Urinary bladder (tissue), 4 donors: ENCODE data around the gene AKAP6. TPM values are rescaled to one million over a fixed set of nuclear protein-coding genes. Genes with fewer than 3 reads are reported as not detected.
A peak's percentile ranks its signal among the peaks of the same experiment; 100 is the strongest.

Experiments used
- DNase-seq: peaks from one replicate; pipeline ENCODE4 v3.0.0-alpha.2; 2015; ENCODE audit errors: extremely low spot score
- H3K27ac ChIP-seq: one replicate; pipeline ENCODE4 v1.5.1; 2013; ENCODE audit warnings: low read depth, mild to moderate bottlenecking, moderate library complexity
- H3K36me3 ChIP-seq: one replicate; pipeline ENCODE4 v1.6.1; 2013; ENCODE audit warnings: mild to moderate bottlenecking, moderate library complexity; ENCODE audit not compliant: insufficient read depth
- H3K4me1 ChIP-seq: one replicate; pipeline ENCODE4 v1.6.1; 2013; ENCODE audit warnings: mild to moderate bottlenecking, moderate library complexity; ENCODE audit not compliant: insufficient read depth
- H3K4me3 ChIP-seq: one replicate; pipeline ENCODE4 v1.5.1; 2013; ENCODE audit warnings: low read depth, low read length
- WGBS: extraction: QIAGEN DNeasy Blood & Tissue Kit; methylation state at CpG from one replicate; pipeline ENCODE4 v1.1.7; 2013; 5-methylcytosine and 5-hydroxymethylcytosine counted together
- polyA plus RNA-seq: library from polyadenylated mRNA; stranded (reverse); fragments of 200-250 nt; gene quantifications from one replicate; pipeline ENCODE4 v1.2.3, GENCODE V29; 2013
- total RNA-seq: library from RNA; depleted of rRNA; stranded (reverse); fragments of >200 nt; gene quantifications from one replicate; pipeline ENCODE4 v1.2.3, GENCODE V29; 2014
- donor health status: healthy with polysubstance abuse.
- donor health status: healthy.

The AKAP6 gene
- total and polyA plus RNA-seq, 2 donors: 7.3 to 43.0 TPM

DNA sequence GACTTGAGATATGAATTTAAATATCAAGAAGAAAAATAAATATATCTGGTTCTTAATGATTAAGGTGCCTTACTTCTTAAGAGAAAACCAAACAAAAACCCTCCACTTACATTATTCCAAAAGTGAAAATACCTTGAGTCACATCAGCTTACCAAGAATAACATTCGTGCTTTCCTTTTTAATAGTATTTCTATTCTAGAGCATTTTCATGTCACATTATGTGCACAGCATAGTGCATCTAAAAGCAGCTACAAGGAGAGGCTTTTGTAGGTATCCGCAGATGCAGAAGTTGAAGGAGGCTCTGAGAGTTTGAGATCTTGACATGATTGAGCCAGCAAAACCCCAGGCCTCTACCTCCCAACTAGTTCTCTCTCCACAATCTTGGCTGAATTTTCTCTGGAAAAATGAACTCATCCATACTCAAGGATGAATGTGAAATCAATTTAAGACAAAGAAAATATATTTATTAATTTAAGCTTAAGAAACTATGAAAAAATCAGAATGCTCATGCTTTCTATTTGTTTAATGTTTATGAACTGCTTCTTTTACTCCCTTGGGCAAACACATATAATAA is 275.0 kb downstream of the AKAP6 start:
- 95% methylated on average over 2 of the region's 2 CpGs for WGBS
- Histone ChIP-seq H3K4me1 (no peaks in the 10 kb centered on the region), H3K27ac (no peak overlapping the region), H3K4me3 (no peak overlapping the region), H3K36me3 (no peaks in the 10 kb centered on the region)
- DNase-seq: no peak

DNA sequence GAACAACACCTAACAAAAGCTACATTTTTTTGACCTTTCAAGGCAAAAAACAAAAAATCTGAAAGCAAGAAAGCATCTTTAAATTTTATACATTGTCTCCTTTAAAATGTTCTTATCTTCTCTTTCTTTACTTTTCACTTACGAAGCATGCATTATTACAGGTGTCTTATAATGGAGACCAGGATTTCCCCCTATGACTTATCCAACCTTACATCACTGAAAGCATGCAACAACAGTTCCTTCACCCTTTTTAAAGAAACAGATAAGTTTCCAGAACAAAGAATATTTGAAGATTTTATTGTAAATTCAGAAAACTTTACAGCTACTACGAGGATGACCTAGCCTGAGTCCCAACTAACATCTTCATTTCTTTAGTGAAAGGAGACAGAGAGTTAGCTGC is 277.2 kb downstream of the AKAP6 start:
- DNase-seq: no peak
- WGBS: 88% methylated on average over 2 of the region's 2 CpGs
- Histone ChIP-seq H3K4me3 (no peak overlapping the region), H3K4me1 (no peaks in the 10 kb centered on the region), H3K27ac (no peak overlapping the region), H3K36me3 (no peaks in the 10 kb centered on the region)

DNA sequence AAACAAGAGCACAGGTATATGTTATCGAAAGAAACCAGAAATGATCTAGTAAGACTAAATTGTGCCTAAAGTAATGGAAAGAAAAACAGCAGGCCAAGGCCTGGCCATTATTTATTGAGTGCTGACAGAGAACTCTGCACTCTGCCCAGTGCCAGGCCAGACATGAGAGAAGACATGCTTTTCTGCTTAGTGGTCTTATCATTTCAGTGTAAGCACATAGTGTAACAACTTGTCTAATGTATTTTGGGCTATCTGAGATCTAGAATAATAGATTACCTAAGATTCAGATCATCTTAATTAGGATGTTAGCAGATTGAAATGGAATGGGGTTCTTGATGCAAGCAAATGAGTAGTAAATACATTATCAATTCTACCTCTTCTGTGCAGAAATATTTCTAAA is 278.3 kb downstream of the AKAP6 start:
- Histone ChIP-seq H3K4me1 (no peaks in the 10 kb centered on the region), H3K4me3 (no peak overlapping the region), H3K36me3 (no peaks in the 10 kb centered on the region), H3K27ac (no peak overlapping the region)
- 40% methylated on average over 1 of the region's 1 CpG for WGBS
- no peak for DNase-seq

DNA sequence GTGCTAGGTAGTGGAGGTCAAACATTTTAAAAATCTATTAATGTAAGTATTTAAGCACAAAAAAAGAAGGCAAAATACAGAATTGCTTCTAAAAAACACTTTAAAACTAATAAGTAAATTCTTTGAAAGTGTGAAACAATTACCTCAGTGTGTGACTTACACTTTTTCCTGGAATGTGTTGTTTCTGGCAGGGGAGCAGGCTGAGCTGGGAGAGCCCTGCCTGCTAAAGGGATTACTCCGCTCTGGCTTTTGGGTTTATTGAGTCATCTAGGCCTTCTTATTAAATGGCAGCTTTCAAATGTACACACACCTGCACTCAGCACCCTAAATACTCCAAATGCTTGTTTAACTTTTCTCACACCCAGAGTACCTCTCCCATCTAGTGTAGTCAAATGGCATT is 279.8 kb downstream of the AKAP6 start:
- H3K4me1 ChIP-seq: no peaks in the 10 kb centered on the region
- 78% methylated on average over 1 of the region's 1 CpG for WGBS
- no peak overlapping the region for H3K4me3 ChIP-seq
- no peaks in the 10 kb centered on the region for H3K36me3 ChIP-seq
- H3K27ac ChIP-seq: no peak overlapping the region
- no peak for DNase-seq

DNA sequence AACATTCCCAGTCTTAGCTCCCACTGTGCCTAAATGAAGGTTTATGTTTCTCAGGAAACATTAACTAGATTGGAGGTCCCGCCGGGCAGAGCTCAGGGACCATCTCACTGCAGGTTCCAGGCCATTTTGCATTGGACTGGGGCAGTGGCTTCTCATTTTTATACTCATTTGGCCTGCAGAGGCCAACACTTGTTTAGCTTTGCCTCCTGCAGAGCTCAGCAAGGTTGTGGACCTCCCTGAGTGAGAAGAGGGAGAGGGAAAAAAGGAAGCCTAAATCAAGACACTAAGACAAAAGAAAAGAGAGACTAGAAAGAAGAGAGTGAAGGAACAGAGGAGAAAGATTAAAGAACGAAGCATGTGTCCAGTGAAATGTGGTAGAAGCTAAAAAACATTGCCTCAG is 280.3 kb downstream of the AKAP6 start:
- DNase-seq: no peak
- Histone ChIP-seq H3K4me3 (no peak overlapping the region), H3K27ac (no peak overlapping the region), H3K36me3 (no peaks in the 10 kb centered on the region), H3K4me1 (no peaks in the 10 kb centered on the region)
- 95% methylated on average over 3 of the region's 3 CpGs for WGBS

DNA sequence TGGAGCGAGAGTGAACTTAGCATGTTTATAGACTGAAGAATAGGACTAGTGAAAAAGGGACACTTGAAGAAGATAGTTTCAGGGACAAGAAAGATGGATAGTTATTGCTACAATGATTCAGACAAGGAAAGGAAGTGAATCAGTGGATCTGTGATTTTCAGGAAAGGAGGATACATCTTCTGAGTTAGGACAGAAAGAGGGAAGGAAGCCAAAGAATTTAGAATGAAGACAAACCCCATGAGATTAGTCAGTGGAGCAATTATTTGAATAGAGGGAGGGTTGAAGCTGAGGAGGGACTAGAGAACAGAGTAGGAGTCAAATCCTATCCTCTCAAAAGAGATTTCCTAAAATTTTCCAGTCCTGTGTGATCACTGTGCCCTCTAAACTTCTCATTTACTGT is 282.7 kb downstream of the AKAP6 start:
- no peaks in the 10 kb centered on the region for H3K36me3 ChIP-seq
- H3K4me1 ChIP-seq: no peaks in the 10 kb centered on the region
- no peak overlapping the region for H3K4me3 ChIP-seq
- H3K27ac ChIP-seq: peak overlapping the region; percentile 23
- DNase-seq: no peak
- 78% methylated on average over 1 of the region's 1 CpG for WGBS

DNA sequence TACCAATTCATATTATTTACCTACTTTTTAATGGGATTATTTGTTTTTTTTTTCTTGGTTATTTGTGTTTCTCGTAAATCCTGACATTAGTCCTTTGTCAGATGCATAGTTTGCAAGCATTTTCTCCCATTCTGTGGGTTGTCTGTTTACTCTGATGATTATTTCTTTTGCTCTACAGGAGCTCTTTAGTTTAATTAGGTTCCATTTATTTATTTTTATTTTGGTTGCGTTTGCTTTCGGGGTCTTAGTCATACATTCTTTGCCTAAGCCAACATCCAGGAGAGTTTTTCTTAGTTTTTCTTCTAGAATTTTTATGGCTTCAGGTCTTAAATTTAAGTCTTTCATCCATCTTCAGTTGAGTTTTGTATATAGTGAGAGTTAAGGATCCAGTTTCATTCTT is 289.9 kb downstream of the AKAP6 start:
- Histone ChIP-seq H3K4me3 (no peak overlapping the region), H3K4me1 (no peaks in the 10 kb centered on the region), H3K27ac (no peak overlapping the region), H3K36me3 (no peaks in the 10 kb centered on the region)
- no peak for DNase-seq
- WGBS: 92% methylated on average over 3 of the region's 3 CpGs

DNA sequence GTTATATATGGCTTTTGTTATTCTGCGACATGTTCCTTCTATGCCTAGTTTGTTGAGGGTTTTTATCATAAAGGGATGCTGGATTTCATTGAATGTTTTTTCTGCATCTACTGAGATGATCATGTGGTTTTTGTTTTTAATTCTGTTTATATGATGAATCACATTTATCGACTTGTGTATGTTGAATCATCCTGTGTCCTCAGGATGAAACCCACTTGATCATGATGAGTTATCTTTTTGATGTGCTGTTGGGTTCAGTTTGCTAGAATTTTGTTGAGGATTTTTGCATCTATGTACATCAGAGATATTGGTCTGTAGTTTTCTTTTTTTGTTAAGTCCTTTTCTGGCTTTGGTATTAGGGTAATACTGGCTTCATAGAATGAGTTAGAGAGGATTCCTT is 291.2 kb downstream of the AKAP6 start:
- no peaks in the 10 kb centered on the region for H3K36me3 ChIP-seq
- no peak overlapping the region for H3K27ac ChIP-seq
- DNase-seq: no peak
- H3K4me3 ChIP-seq: no peak overlapping the region
- no peaks in the 10 kb centered on the region for H3K4me1 ChIP-seq
- WGBS: 80% methylated on average over 2 of the region's 2 CpGs

DNA sequence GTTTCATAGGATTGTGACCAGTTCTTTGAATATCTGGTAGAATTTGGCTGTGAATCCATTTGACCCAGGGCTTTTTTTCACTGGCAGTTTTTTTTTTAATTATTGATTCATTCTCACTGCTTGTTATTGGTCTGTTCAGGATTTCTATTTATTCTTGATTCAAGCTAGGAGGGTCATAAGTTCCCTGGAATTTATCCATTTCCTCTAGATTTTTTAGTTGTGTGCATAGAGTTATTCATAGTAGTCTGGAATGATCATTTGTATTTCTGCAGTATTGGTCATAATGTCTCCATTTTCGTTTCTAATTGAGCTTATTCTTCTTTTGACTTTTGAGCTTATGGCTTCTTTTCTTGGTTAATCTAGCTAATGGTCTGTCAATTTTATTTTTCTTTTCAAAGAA is 291.6 kb downstream of the AKAP6 start:
- no peak for DNase-seq
- Histone ChIP-seq H3K27ac (no peak overlapping the region), H3K4me1 (no peaks in the 10 kb centered on the region), H3K4me3 (no peak overlapping the region), H3K36me3 (no peaks in the 10 kb centered on the region)
- WGBS: 74% methylated on average over 1 of the region's 1 CpG

DNA sequence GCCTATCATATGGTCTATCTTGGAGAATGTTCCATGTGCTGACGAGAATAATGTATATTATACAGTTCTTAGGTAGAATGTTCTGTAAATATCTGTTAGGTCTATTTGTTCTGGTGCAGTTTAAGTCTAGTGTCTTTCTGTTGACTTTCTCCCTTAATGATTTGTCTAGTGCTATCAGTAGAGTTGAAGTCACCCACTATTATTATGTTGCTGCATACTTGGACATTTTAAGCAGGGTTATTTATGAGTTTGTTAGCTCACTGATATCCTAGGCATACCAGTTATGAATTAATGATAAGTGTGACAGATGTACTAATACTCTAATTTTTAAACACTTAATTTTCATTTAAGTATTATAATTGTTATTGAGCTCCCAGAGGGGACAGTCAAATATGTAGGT is 292.5 kb downstream of the AKAP6 start:
- Histone ChIP-seq H3K4me1 (no peaks in the 10 kb centered on the region), H3K4me3 (no peak overlapping the region), H3K27ac (no peak overlapping the region), H3K36me3 (no peaks in the 10 kb centered on the region)
- DNase-seq: no peak
- WGBS: 87% methylated on average over 1 of the region's 1 CpG

DNA sequence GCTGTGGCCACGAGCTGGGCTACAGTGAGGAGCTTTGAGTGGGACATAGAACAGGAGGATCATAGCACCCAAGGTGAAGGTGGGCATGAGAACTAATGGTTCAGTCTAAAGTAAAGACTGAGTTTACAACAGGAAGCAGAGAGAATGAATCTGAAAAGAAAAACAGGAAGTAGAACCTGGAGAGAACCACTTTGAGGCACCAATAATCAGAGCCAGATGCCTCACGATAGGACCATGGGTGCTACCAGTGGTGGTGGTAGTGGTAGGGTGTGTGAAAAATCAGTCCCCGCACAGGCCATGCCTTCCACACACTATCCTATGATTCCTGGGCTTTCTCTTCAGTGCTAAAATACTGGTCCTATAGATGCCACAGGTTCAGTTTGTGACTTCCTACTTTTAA is 293.6 kb downstream of the AKAP6 start:
- no peaks in the 10 kb centered on the region for H3K36me3 ChIP-seq
- H3K4me1 ChIP-seq: no peaks in the 10 kb centered on the region
- no peak for DNase-seq
- no peak overlapping the region for H3K27ac ChIP-seq
- WGBS: 85% methylated on average over 3 of the region's 3 CpGs
- H3K4me3 ChIP-seq: no peak overlapping the region

DNA sequence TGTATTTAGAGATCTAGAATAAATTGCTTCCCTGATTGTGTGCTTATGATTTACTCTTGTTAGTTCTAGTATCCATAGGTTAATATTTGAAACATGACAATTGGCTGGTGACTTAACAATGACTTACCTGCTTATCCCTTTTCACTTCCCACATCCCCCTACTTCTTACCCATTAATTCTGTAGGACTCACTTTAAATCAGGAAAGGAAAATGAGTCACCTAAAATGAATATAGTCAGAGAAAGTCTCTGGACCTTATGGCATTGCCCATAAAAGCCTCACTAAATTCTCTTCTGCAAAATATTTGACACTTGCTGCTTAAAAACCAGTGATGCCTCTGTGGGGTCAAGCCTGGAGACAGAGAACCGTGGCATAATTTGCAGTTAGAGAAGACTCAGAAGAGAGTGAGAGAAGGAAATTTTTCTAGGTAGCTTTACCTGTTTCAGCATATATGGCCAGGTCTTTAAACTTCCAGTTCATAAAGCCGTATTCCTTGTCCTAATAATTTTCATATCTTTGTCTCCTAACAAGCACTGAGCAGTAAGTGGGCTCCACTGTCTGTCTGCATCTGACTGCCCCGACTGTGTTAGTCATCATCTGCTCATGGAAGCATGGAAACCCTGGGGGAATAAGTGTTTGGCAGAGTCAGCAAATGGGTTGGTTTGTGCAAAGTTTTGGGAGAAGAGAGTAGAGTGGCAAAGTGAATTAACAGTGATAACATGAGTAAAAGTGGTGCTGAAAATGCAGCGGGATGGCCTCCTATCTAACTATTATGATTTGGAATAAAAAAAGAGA is 294.4 kb downstream of the AKAP6 start:
- WGBS: 85% methylated on average over 4 of the region's 4 CpGs
- Histone ChIP-seq H3K4me3 (no peak overlapping the region), H3K27ac (no peak overlapping the region), H3K4me1 (no peaks in the 10 kb centered on the region), H3K36me3 (no peaks in the 10 kb centered on the region)
- no peak for DNase-seq

DNA sequence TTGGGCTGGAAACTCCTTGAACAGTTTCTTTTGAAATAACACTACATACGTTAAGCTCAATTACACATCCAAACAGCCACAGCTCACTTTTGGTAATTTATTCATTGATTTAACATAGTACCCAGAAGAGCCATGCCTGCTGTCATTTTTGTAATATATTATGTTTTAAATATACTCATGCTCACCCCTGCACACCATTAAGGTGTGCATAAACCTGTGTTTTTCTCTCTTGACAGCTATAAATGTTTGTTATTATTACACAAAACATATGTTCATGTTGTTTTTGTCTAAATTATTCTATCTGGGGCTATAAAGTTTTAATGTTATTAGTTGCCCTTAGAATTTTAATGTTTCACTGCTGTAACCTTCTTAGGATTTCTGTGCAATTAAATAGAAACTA is 296.1 kb downstream of the AKAP6 start:
- 79% methylated on average over 1 of the region's 1 CpG for WGBS
- Histone ChIP-seq H3K27ac (no peak overlapping the region), H3K36me3 (no peaks in the 10 kb centered on the region), H3K4me3 (no peak overlapping the region), H3K4me1 (no peaks in the 10 kb centered on the region)
- DNase-seq: no peak

DNA sequence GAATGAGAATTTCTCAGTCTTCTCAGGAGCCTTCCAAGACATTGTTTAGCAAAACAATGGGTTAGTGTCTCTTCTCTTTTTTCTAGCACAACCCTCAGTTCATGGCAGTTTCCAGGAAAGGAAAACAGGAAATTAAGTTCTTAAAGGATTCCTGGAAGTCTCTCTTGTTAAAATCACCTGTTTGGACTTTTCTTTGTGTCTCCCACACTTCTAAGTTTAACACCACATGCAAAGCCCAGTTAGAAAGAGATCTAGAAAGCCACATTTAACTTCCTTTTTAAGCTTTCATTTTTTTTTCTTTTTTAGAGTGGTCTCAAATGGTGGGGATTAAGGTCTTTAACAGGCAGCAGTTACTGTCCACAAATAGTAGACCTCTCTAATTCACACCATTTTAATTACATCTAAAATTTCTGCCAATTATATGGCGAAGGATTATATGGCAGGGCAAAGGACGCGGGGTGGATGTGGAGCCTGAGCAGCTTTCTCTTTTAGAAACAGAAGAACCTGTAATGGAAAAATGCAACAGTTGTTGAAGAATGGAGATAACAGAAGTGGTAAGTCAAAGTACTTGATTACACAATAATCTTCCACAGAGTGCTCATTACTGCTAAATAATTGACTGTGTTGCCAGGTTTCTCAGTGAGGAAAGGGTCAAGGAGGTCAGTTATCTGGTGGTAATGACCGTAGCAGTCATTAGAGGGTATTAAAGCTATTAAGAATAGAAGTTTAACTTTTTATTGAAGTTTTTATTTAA is 298.6 kb downstream of the AKAP6 start:
- Histone ChIP-seq H3K4me3 (no peak overlapping the region), H3K36me3 (no peaks in the 10 kb centered on the region), H3K27ac (no peak overlapping the region), H3K4me1 (no peaks in the 10 kb centered on the region)
- 96% methylated on average over 4 of the region's 4 CpGs for WGBS
- DNase-seq: no peak
